Testis (tissue), 2 donors: ENCODE measurements around the gene CSRP1.

Experiments
- POLR2A ChIP-seq: fragments of 450-650 bp; IDR thresholded peaks from one replicate; pipeline ENCODE4 v1.6.1; 2017; ENCODE audit warnings: antibody characterized with exemption, mild to moderate bottlenecking, moderate library complexity
- TF ChIP-seq, protein P1 (sequence below), 3 experiments: fragments of 450-650 bp in 2 of 3; fragments of 200-600 bp in 1 of 3; sonication (generic) in 1 of 3; IDR thresholded peaks; one replicate each; pipeline ENCODE4 v1.5.1; 2016 to 2019; ENCODE audit warnings: antibody characterized with exemption in 3 of 3, mild to moderate bottlenecking in 2 of 3, moderate library complexity in 1 of 3

DNA sequence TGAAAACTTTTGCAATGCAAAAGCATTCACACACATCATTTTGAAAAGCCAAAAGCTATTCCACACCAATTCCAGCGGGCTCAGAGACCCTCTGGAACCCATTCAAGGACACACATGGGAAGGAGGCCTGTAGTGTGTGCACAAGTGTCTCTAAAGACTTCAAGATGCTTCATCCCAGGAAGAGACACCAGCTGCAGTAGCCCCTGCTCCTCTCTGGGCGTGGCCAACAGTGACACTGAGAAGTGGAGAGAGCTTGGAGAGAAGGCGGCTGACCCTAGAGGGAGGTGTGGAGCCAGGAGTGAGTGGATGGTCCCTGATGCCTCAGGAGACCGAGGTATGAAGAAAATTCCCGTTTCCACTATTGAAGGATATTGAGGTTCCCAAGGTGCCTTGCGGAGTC lies 70.5 kb downstream of the CSRP1 start:
- TF ChIP-seq, protein P1, sequence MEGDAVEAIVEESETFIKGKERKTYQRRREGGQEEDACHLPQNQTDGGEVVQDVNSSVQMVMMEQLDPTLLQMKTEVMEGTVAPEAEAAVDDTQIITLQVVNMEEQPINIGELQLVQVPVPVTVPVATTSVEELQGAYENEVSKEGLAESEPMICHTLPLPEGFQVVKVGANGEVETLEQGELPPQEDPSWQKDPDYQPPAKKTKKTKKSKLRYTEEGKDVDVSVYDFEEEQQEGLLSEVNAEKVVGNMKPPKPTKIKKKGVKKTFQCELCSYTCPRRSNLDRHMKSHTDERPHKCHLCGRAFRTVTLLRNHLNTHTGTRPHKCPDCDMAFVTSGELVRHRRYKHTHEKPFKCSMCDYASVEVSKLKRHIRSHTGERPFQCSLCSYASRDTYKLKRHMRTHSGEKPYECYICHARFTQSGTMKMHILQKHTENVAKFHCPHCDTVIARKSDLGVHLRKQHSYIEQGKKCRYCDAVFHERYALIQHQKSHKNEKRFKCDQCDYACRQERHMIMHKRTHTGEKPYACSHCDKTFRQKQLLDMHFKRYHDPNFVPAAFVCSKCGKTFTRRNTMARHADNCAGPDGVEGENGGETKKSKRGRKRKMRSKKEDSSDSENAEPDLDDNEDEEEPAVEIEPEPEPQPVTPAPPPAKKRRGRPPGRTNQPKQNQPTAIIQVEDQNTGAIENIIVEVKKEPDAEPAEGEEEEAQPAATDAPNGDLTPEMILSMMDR (IDR thresholded peaks at IDR 0.05) = no peak
- no peak for TF ChIP-seq POLR2A
